Activated T-cell treated with anti-CD3 and anti-CD28 coated beads for 24 hours (primary cell): ENCODE results near the gene SLC24A5.

Experiments
- DNase-seq: peaks from one replicate; pipeline ENCODE4 v3.0.0-alpha.2; 2020; ENCODE audit warnings: low read depth

Gene SLC24A5

GRCh38 chr15:48112242-48112641 lies 8.5 kb upstream of the SLC24A5 start:
- no peak for DNase-seq

- no peak for DNase-seq
Measured at GRCh38 chr15:48119277-48119676, 1.5 kb upstream of the SLC24A5 start.

GRCh38 chr15:48121849-48122248 lies 1.1 kb downstream of the SLC24A5 start:
- no peak for DNase-seq

- DNase-seq: no peak
Measured at GRCh38 chr15:48126667-48127355, 6.0 kb downstream of the SLC24A5 start.

- no peak for DNase-seq
Measured at GRCh38 chr15:48131324-48131723, 10.5 kb downstream of the SLC24A5 start.

GRCh38 chr15:48132874-48133273 lies 12.1 kb downstream of the SLC24A5 start:
- no peak for DNase-seq

- no peak for DNase-seq
Measured at GRCh38 chr15:48143856-48144255, 23.1 kb downstream of the SLC24A5 start.

GRCh38 chr15:48144889-48145288 lies 24.1 kb downstream of the SLC24A5 start:
- no peak for DNase-seq

GRCh38 chr15:48145923-48146322 lies 25.1 kb downstream of the SLC24A5 start:
- DNase-seq: no peak

- DNase-seq: no peak
Measured at GRCh38 chr15:48147358-48147757, 26.6 kb downstream of the SLC24A5 start.

- no peak for DNase-seq
Measured at GRCh38 chr15:48149858-48150257, 29.1 kb downstream of the SLC24A5 start.

- DNase-seq: no peak
Measured at GRCh38 chr15:48153526-48153925, 32.7 kb downstream of the SLC24A5 start.

- no peak for DNase-seq
Measured at GRCh38 chr15:48168616-48169015, 47.8 kb downstream of the SLC24A5 start.

- DNase-seq: no peak
Measured at GRCh38 chr15:48170981-48171380, 50.2 kb downstream of the SLC24A5 start.

GRCh38 chr15:48175126-48175525 lies 54.3 kb downstream of the SLC24A5 start:
- no peak for DNase-seq

- DNase-seq: no peak
Measured at GRCh38 chr15:48176112-48176511, 55.3 kb downstream of the SLC24A5 start.

GRCh38 chr15:48176957-48177356 lies 56.2 kb downstream of the SLC24A5 start:
- no peak for DNase-seq

GRCh38 chr15:48177383-48177765 lies 56.6 kb downstream of the SLC24A5 start:
- DNase-seq: no peak

GRCh38 chr15:48177766-48178647 lies 57.2 kb downstream of the SLC24A5 start, which contains the start of gene MYEF2:
Gene MYEF2, minus strand, starts transcription at chr15:48178295. Its CDS starts 58 bp downstream, at chr15:48178237.
- peak; percentile 60 for DNase-seq

GRCh38 chr15:48178648-48178931 lies 57.8 kb downstream of the SLC24A5 start:
- no peak for DNase-seq

GRCh38 chr15:48182749-48183148 lies 62.0 kb downstream of the SLC24A5 start:
- DNase-seq: no peak

- no peak for DNase-seq
Measured at GRCh38 chr15:48185529-48185928, 64.7 kb downstream of the SLC24A5 start.

GRCh38 chr15:48186271-48186670 lies 65.5 kb downstream of the SLC24A5 start:
- DNase-seq: no peak
